ENCODE measurements around the gene DAO.

GRCh38 chr12:108886873-108887629, 7.2 kb downstream of the DAO start:
- TF ChIP-seq CTCF (IDR thresholded peaks at IDR 0.05; ENCODE audit: poor library complexity), result no peak
- no peak for TF ChIP-seq EZH2 (IDR thresholded peaks at IDR 0.05; ENCODE audit: borderline replicate concordance)
- no peak for TF ChIP-seq EZH2phosphoT487 (IDR thresholded peaks at IDR 0.05; ENCODE audit: low read depth, severe bottlenecking, unreplicated experiment)
